Stimulated activated naive CD8-positive, alpha-beta T cell treated with anti-CD3 and anti-CD28 coated beads, Interleukin-15, amount 100 ng/mL, for 72 hours (primary cell): ENCODE measurements around the gene GPSM3.

Experiments
- ATAC-seq: fragments of 150-1000 bp; cut with Tn5 transposase; 2 replicates; pipeline ENCODE4 v1.10.0; 2021; ENCODE audit warnings: mild to moderate bottlenecking, moderate library complexity
- DNase-seq, 2 donors: peaks; one replicate each; pipeline ENCODE4 v3.0.0; 2021 to 2022
- H3K27ac Mint-ChIP-seq, 2 donors: one replicate each; pipeline ENCODE4 v1.8.0; 2022; ENCODE audit warnings: mild to moderate bottlenecking in 2 of 2, mixed read lengths in 2 of 2, moderate library complexity in 2 of 2
- H3K27me3 Mint-ChIP-seq: one replicate; pipeline ENCODE4 v1.8.0; 2022; ENCODE audit warnings: mixed read lengths
- H3K4me1 Mint-ChIP-seq: one replicate; pipeline ENCODE4 v1.8.0; 2022; ENCODE audit warnings: mild to moderate bottlenecking, mixed read lengths
- H3K4me3 Mint-ChIP-seq, 2 donors: one replicate each; pipeline ENCODE4 v1.8.0; 2022; ENCODE audit warnings: mild to moderate bottlenecking in 2 of 2, mixed read lengths in 2 of 2, moderate library complexity in 1 of 2
- H3K9me3 Mint-ChIP-seq, 2 donors: one replicate each; pipeline ENCODE4 v1.8.0; 2022; ENCODE audit warnings: mixed read lengths in 2 of 2

Gene GPSM3

GRCh38 chr6:32175322-32175710 is 17.1 kb downstream of the GPSM3 start:
- Mint-ChIP-seq H3K27me3 (no peaks in the 10 kb centered on the region), H3K27ac (peak overlapping the region; percentile 47 to 51), H3K9me3 (no peaks in the 10 kb centered on the region), H3K4me3 (peak overlapping the region; percentile 86 to 94), H3K4me1 (peaks cover 65% of the 10 kb centered on the region)
- ATAC-seq = no peak
- no peak for DNase-seq

DNA sequence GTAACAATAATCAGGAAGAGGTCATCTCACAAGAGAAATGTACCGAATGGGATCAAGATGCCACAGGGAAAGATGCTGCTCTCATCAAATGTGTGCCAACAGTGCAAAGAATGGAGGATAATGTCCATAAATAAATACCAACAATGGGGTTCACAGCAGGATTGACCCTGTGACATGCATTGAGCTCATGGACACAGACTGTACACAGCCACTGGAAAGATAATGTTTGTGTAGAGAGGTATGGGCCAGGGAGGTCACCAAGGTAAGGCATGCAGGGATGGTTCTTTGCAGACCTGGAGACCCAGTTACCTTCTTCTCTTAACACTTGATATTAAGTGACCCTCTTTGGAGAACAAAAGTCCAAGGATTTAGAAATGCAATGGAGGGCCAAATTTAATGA is 18.0 kb downstream of the GPSM3 start:
- Mint-ChIP-seq H3K9me3 (no peaks in the 10 kb centered on the region), H3K27me3 (no peaks in the 10 kb centered on the region), H3K27ac (no peak overlapping the region), H3K4me1 (peaks cover 56% of the 10 kb centered on the region), H3K4me3 (peak overlapping the region in 1 of 2 donors; percentile 68)
- ATAC-seq (no peak), DNase-seq (no peak)

- no peak for ATAC-seq
- Mint-ChIP-seq H3K9me3 (no peaks in the 10 kb centered on the region), H3K4me1 (peaks cover 47% of the 10 kb centered on the region), H3K4me3 (no peak overlapping the region), H3K27ac (no peak overlapping the region), H3K27me3 (no peaks in the 10 kb centered on the region)
- no peak for DNase-seq
Observed at GRCh38 chr6:32173051-32173727, 19.3 kb downstream of the GPSM3 start.

DNA sequence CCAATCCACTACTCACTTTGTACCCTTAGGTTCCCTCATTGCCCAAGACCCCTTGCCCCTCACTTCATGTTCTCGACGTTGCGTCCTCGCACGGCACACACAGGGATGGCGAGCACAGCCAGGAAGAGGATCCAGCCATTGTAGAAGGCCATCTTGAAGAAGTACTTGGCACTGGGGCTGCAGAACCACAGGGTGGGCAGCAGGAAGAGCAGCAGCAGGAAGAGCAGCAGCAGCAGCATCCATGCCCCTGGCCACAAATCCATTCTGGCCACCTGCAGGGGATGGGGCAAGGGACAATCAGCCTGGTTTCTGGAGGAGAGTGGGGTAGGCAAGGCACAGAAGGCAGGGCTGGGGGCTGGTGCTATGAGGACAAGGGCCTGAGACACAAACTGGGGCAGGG is 21.2 kb downstream of the GPSM3 start:
- ATAC-seq (no peak), DNase-seq (no peak)
- no peak overlapping the region for H3K4me3 Mint-ChIP-seq
- no peaks in the 10 kb centered on the region for H3K9me3 Mint-ChIP-seq
- H3K27ac Mint-ChIP-seq = no peak overlapping the region
- no peaks in the 10 kb centered on the region for H3K27me3 Mint-ChIP-seq
- H3K4me1 Mint-ChIP-seq = peaks cover 37% of the 10 kb centered on the region

DNA sequence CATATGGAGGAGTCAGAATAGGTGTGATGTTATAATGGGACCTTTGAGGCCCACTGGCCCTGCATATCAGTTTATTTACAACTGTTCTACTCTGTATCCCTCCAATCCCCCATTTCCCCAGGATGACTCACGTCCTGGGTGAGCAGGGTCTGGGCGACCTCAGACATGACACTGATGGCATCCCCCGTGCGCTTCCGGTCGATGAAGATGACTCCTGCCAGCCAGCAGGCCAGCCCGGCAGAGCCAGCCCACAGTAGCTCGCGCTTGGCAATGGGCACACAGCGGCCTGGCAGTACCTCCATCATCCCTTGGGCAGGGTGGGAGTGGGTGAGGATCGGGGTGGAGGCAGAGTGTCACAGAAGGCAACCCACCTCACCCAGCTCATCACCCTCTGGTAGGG is 22.1 kb downstream of the GPSM3 start:
- Mint-ChIP-seq H3K4me3 (no peak overlapping the region), H3K4me1 (peaks cover 34% of the 10 kb centered on the region), H3K27ac (no peak overlapping the region), H3K9me3 (no peaks in the 10 kb centered on the region), H3K27me3 (no peaks in the 10 kb centered on the region)
- no peak for ATAC-seq
- DNase-seq = no peak

DNA sequence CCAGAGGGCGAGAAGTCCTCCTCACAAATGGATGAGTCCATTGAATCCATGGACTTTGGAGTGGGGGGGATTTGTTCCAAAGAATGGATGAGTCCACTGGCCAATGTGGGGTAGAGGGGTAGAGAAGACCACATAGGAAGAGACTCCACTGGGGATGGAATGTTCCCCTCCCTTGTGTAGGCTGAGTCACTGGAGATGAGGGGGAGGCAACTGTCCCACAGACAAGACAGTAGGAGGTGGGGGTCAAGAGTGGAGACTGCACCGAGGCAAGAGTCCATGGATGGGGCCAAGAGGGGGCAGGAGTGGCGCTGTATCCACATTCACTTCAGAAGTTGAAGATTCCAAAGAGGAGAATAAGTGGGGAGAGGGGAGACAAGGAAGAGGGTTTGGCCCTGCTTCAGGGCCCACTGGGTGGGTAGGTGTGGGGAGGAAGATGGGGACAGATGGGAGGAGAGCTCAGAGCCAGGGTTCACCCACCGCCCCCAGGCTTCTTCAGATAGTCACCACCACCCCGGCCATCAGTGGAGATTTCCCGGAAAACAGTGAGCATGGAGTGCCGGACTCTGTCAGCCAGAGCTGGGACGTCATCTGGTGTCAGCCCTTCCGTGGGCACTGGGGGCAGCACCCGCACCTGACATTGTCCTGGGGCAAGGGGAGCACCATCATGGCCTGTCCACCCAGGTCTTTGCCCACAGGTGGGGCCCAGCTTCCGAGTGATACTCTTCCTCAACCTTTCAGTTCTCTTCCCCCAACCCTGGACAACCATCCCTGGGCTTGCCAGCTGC is 23.4 kb downstream of the GPSM3 start:
- Mint-ChIP-seq H3K27ac (peak overlapping the region; percentile 16 to 35), H3K9me3 (no peaks in the 10 kb centered on the region), H3K4me3 (no peak overlapping the region), H3K27me3 (no peaks in the 10 kb centered on the region), H3K4me1 (peaks cover 26% of the 10 kb centered on the region)
- no peak for ATAC-seq
- no peak for DNase-seq

GRCh38 chr6:32168350-32168749 is 24.1 kb downstream of the GPSM3 start:
- Mint-ChIP-seq H3K9me3 (no peaks in the 10 kb centered on the region), H3K27me3 (no peaks in the 10 kb centered on the region), H3K4me1 (peaks cover 22% of the 10 kb centered on the region), H3K4me3 (no peak overlapping the region), H3K27ac (peak overlapping the region in 1 of 2 donors; percentile 37)
- DNase-seq (no peak), ATAC-seq (no peak)

GRCh38 chr6:32167761-32168262 is 24.6 kb downstream of the GPSM3 start:
- Mint-ChIP-seq H3K27me3 (no peaks in the 10 kb centered on the region), H3K9me3 (no peaks in the 10 kb centered on the region), H3K4me3 (no peak overlapping the region), H3K4me1 (peaks cover 17% of the 10 kb centered on the region), H3K27ac (peak overlapping the region; percentile 16 to 37)
- no peak for DNase-seq
- no peak for ATAC-seq

GRCh38 chr6:32167154-32167760 is 25.2 kb downstream of the GPSM3 start:
- no peaks in the 10 kb centered on the region for H3K27me3 Mint-ChIP-seq
- ATAC-seq = no peak
- no peak overlapping the region for H3K4me3 Mint-ChIP-seq
- no peaks in the 10 kb centered on the region for H3K9me3 Mint-ChIP-seq
- peak overlapping the region; percentile 5 to 16 for H3K27ac Mint-ChIP-seq
- H3K4me1 Mint-ChIP-seq = peaks cover 14% of the 10 kb centered on the region
- DNase-seq = no peak

DNA sequence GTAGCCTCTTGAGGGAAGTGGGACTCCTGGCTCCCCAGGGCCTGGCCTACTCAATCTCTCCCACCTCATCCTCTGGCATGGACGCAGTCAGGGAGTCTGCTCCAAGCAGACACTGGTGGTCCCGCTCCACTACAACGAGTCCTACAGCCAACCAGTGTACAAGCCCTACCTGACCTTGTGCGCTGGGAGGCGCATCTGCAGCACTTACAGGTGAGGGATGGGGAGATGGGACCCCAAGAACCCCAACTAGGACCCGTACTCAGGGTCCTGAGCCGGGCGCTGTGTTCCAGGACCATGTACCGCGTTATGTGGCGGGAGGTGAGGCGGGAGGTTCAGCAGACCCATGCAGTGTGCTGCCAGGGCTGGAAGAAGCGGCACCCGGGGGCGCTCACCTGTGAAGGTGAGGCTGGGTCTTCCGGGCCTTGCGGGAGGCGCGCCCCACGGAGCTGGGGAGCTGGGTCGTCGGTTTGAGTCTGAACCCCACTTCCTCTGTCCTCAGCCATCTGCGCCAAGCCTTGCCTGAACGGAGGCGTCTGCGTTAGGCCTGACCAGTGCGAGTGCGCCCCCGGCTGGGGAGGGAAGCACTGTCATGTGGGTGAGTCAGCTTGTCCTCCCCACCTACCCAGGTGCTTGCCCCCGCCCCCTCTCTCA is 25.9 kb downstream of the GPSM3 start:
- ATAC-seq (no peak), DNase-seq (no peak)
- Mint-ChIP-seq H3K27ac (no peak overlapping the region), H3K27me3 (no peaks in the 10 kb centered on the region), H3K4me3 (no peak overlapping the region), H3K9me3 (no peaks in the 10 kb centered on the region), H3K4me1 (peaks cover 13% of the 10 kb centered on the region)

DNA sequence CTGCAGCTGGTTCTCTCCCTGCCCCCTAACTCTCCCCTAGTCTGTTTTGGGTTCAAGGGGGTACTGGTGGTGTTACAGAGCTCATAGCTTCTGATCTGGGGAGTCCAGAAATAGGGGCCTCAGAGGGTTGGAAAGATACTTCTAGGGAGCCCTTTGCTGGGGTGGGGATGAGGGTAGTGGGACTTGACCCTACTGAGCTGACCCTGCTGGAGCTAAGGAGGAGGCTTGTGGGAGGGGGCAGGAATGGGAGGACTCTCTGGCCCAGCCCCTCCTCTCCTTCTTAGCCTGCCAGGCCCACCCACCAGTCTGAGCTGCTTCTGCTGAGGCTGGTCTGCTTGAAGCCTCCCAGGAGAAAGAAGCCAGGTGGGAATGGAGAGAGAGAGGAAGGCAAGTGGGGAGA is 28.1 kb downstream of the GPSM3 start, which contains the start of gene EGFL8:
EGFL8 (plus strand) TSS at position 301 of the 400 bp plus-strand sequence. CDS start 1,571 bp downstream, outside the sequence.
- Mint-ChIP-seq H3K4me1 (peaks cover 7% of the 10 kb centered on the region), H3K27ac (peak within 1 kb of the TSS in 1 of 2 donors; percentile 74), H3K4me3 (no peak within 1 kb of the TSS), H3K27me3 (no peaks in the 10 kb centered on the region), H3K9me3 (no peaks in the 10 kb centered on the region)
- ATAC-seq = no peak
- DNase-seq = no peak

DNA sequence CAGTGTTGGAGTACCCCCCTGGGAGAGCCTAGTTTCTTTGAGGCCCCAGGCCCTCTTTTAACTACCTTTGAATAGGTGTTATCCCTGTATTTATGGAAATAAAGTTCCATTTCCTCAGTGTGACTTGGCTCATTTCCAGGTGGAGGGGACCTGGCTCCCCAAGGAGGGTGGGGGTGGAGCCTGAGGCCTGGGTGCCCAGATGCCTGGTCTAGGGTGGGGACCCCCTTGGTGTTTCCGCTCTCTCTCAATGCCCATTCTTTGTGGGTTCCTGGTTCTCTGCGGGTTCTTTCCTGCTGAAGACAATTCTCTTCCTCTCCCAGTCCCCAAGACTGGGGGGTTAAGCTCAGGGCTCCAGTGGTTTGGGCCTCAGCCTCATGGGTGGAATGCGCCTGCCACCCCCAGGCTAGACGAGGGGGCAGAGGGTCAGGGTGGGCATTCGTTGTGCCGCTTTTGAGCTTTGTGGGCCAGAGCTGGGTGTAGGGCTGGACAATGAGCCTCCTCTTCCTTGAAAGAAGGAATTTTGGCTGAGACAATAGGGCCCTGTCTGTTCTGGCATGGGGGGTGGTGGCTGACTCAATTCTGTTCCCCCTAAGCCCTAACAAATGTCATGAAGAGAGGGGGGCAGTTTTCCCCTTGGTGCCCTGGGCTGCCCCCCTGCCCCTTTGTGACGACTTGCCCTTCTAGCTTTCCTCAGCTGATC is 28.7 kb downstream of the GPSM3 start:
- Mint-ChIP-seq H3K9me3 (no peaks in the 10 kb centered on the region), H3K27ac (peak overlapping the region in 1 of 2 donors; percentile 74), H3K27me3 (no peaks in the 10 kb centered on the region), H3K4me1 (peaks cover 7% of the 10 kb centered on the region), H3K4me3 (no peak overlapping the region)
- ATAC-seq (no peak), DNase-seq (no peak)

GRCh38 chr6:32158052-32158451 is 34.4 kb downstream of the GPSM3 start:
- H3K4me1 Mint-ChIP-seq = peaks cover 23% of the 10 kb centered on the region
- no peak overlapping the region for H3K4me3 Mint-ChIP-seq
- no peak overlapping the region for H3K27ac Mint-ChIP-seq
- no peaks in the 10 kb centered on the region for H3K27me3 Mint-ChIP-seq
- H3K9me3 Mint-ChIP-seq = no peaks in the 10 kb centered on the region
- DNase-seq (no peak), ATAC-seq (no peak)

GRCh38 chr6:32156891-32157290 is 35.6 kb downstream of the GPSM3 start:
- Mint-ChIP-seq H3K4me3 (no peak overlapping the region), H3K9me3 (no peaks in the 10 kb centered on the region), H3K27ac (no peak overlapping the region), H3K27me3 (no peaks in the 10 kb centered on the region), H3K4me1 (peaks cover 35% of the 10 kb centered on the region)
- ATAC-seq = no peak
- no peak for DNase-seq
